BJ (cell line): ENCODE data around the gene ZFHX2. TPM values are rescaled to one million over a fixed set of nuclear protein-coding genes. Genes with fewer than 3 reads are reported as not detected.

ENCODE experiments used
- CTCF ChIA-PET: fragments of 350-600 bp; formaldehyde crosslinking; extraction: SDS; loops from one replicate; lab custom pipeline; 2021; ENCODE audit warnings: antibody characterized with exemption, inconsistent platforms; lab: Yijun Ruan, JAX
- POLR2A ChIA-PET: fragments of 300-600 bp; sonication (Branson Sonifier 250); formaldehyde crosslinking; extraction: SDS; loops from one replicate; lab custom pipeline; 2021; ENCODE audit warnings: antibody characterized with exemption; lab: Charles Lee
- DNase-seq: peaks from one replicate; pipeline ENCODE4 v3.0.0-alpha.2; 2011; ENCODE audit warnings: low read depth
- H3K27me3 ChIP-seq: 2 replicates; pipeline ENCODE4 v1.6.0; 2011; ENCODE audit warnings: low read length; ENCODE audit not compliant: control insufficient read depth, insufficient read depth
- H3K36me3 ChIP-seq: 2 replicates; pipeline ENCODE4 v1.5.1; 2011; ENCODE audit warnings: low read length; ENCODE audit not compliant: control insufficient read depth, insufficient read depth
- H3K4me3 ChIP-seq: 2 replicates; pipeline ENCODE4 v1.5.1; 2011; ENCODE audit warnings: low read depth, mild to moderate bottlenecking, control low read depth, low read length
- CTCF ChIP-seq: IDR thresholded peaks from 2 replicates; pipeline ENCODE4 v1.5.1; 2011; ENCODE audit warnings: low read depth, mild to moderate bottlenecking, control low read depth, inconsistent platforms, low read length, moderate library complexity; ENCODE audit not compliant: insufficient read depth
- polyA plus RNA-seq: library from polyadenylated mRNA; depleted of rRNA; stranded (reverse); fragments of >200 nt; gene quantifications from 2 replicates; pipeline ENCODE4 v1.2.3, GENCODE V29; 2011

ZFHX2 gene
- polyA plus RNA-seq, 1 experiment, result 0.28 TPM

GRCh38 chr14:23571701-23572523 lies 20.3 kb upstream of the ZFHX2 start:
- no peak for DNase-seq
- H3K27me3 ChIP-seq, result peaks cover 19% of the 10 kb centered on the region
- no peak overlapping the region for H3K4me3 ChIP-seq
- CTCF ChIA-PET, result interaction anchor here (0.5 to 3.1 kb wide), 5 partner anchors 9 to 339 kb away, joined by 3 to 19 read pairs (median 3); no protein-coding TSS in a partner anchor
- POLR2A ChIA-PET, result no interaction called here
- no peak for TF ChIP-seq CTCF
- no peaks in the 10 kb centered on the region; the same call in 1 of the 2 replicates for H3K36me3 ChIP-seq

GRCh38 chr14:23570806-23571483 lies 19.4 kb upstream of the ZFHX2 start:
- POLR2A ChIA-PET, result no interaction called here
- H3K27me3 ChIP-seq, result peaks cover 15% of the 10 kb centered on the region
- H3K4me3 ChIP-seq, result no peak overlapping the region
- TF ChIP-seq CTCF, result no peak
- H3K36me3 ChIP-seq, result no peaks in the 10 kb centered on the region; the same call in 1 of the 2 replicates
- CTCF ChIA-PET, result interaction anchor here (0.7 to 3.1 kb wide), 4 partner anchors 8 to 340 kb away, joined by 3 to 19 read pairs (median 4); no protein-coding TSS in a partner anchor
- no peak for DNase-seq

- ChIA-PET POLR2A (interaction anchor here (0.6 kb wide), 1 partner anchor 90 kb away, joined by 3 read pairs; no protein-coding TSS in a partner anchor), CTCF (interaction anchor here (0.6 to 16.8 kb wide), 4 partner anchors 9 to 310 kb away, joined by 3 to 479 read pairs (median 13); partner anchors contain the start of gene NGDN)
- Histone ChIP-seq H3K4me3 (no peak overlapping the region), H3K36me3 (no peaks in the 10 kb centered on the region; the same call in 1 of the 2 replicates), H3K27me3 (peaks cover 12% of the 10 kb centered on the region)
- no peak for DNase-seq
- TF ChIP-seq CTCF, result no peak
Measured at GRCh38 chr14:23569443-23570151, 18.0 kb upstream of the ZFHX2 start.

GRCh38 chr14:23568600-23569331 lies 17.2 kb upstream of the ZFHX2 start:
- H3K36me3 ChIP-seq, result no peaks in the 10 kb centered on the region; the same call in 1 of the 2 replicates
- ChIA-PET CTCF (interaction anchor here (0.6 to 16.8 kb wide), 3 partner anchors 11 to 310 kb away, joined by 3 to 479 read pairs (median 7); partner anchors contain the start of gene NGDN), POLR2A (no interaction called here)
- DNase-seq, result no peak
- TF ChIP-seq CTCF, result 0 out of 2 replicates have a peak, but pooled peaks have one; percentile 29
- H3K27me3 ChIP-seq, result peaks cover 12% of the 10 kb centered on the region
- H3K4me3 ChIP-seq, result no peak overlapping the region
